A172 (cell line): ENCODE data around the gene UFSP2. TPM values are rescaled to one million over a fixed set of nuclear protein-coding genes. Genes with fewer than 3 reads are reported as not detected.

Experiments used
- DNase-seq: peaks from one replicate; pipeline ENCODE4 v3.0.0-alpha.2; 2015; ENCODE audit warnings: low spot score
- total RNA-seq: library from RNA; depleted of rRNA; stranded (reverse); fragments of >200 nt; shearing (Covaris generic); gene quantifications from 2 replicates; pipeline ENCODE4 v1.2.3, GENCODE V29; 2014; rRNA removed

UFSP2 gene, protein sequence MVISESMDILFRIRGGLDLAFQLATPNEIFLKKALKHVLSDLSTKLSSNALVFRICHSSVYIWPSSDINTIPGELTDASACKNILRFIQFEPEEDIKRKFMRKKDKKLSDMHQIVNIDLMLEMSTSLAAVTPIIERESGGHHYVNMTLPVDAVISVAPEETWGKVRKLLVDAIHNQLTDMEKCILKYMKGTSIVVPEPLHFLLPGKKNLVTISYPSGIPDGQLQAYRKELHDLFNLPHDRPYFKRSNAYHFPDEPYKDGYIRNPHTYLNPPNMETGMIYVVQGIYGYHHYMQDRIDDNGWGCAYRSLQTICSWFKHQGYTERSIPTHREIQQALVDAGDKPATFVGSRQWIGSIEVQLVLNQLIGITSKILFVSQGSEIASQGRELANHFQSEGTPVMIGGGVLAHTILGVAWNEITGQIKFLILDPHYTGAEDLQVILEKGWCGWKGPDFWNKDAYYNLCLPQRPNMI
- 46.8 and 52.6 TPM in 2 replicates for total RNA-seq

DNA sequence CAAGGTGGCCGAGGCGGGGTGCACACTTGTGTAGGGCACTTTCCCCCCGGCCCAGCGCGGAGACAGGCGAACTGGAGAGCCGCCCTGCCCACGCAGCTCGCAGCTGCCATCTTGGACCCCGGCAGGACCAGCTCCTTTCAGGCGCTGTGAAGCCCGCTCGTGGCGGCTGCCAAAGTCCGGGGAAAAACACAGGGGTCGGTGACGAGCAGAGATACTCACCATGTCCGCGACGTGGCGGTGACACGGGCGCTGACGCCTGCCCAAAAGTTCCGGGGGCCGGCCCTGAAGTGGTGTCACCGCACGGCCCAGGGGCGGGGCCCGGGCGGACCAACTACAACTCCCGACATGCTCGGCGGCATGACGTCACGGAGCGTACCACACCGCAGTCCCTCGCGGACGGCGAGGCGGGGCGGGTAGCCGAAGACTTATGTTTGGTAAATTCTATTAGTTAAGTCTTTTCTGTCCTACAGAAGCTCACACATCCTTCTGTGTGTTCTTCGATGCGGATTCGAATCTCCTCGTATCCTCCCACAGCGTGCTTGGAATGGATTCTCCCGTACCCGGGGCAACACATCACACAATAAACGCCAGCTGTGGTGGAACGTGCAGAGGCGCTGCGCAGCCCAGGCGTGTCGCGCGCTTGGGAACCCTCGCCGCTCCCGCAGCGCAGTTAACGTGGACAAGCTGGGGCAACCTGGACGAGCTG lies at the start of gene UFSP2:
TSS of gene UFSP2 (minus strand) at position 318 of the 706 bp plus-strand sequence. CDS start at position 222, 96 bp downstream.
- DNase-seq: peak; percentile 71

DNA sequence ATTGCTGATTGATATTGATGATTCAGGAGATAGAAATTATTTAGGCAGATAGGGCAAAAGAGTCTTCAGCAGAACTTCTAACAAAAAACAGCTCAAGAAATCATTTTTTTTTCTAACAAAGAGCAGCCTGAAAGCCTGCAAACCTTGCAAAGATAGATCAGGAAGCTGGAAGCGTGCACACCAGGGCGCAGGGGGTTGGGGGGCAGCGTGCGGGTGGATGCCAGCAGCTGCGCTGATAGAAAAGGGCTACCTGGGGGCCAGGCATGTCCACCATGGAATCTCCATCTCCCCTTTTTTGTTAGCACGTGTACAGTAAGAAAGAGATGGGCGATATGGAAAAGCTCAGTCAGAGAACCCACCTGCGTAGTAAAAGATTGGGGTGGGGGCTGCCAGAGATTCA lies 47.5 kb upstream of the UFSP2 start:
- DNase-seq: no peak

DNA sequence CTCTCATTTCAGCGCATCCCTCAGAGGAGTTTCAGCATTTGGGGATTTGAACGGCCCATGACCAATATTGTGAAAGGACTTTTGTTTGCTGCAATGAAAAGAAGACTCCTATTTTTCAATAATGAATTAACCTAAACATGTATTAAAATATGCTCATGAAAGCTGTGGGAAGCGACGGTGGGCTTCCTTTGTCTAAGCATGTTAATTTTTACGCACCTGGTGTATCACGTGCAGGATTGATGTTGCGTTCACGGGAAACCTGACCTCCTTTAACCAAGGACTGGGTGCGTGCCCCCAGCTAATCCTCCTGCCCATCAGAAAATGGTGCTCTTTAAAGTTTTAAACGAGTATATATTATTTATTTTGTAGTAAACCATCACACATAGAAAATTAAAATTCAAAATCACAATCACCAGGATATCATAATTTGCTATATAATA lies 46.4 kb upstream of the UFSP2 start:
- no peak for DNase-seq

DNA sequence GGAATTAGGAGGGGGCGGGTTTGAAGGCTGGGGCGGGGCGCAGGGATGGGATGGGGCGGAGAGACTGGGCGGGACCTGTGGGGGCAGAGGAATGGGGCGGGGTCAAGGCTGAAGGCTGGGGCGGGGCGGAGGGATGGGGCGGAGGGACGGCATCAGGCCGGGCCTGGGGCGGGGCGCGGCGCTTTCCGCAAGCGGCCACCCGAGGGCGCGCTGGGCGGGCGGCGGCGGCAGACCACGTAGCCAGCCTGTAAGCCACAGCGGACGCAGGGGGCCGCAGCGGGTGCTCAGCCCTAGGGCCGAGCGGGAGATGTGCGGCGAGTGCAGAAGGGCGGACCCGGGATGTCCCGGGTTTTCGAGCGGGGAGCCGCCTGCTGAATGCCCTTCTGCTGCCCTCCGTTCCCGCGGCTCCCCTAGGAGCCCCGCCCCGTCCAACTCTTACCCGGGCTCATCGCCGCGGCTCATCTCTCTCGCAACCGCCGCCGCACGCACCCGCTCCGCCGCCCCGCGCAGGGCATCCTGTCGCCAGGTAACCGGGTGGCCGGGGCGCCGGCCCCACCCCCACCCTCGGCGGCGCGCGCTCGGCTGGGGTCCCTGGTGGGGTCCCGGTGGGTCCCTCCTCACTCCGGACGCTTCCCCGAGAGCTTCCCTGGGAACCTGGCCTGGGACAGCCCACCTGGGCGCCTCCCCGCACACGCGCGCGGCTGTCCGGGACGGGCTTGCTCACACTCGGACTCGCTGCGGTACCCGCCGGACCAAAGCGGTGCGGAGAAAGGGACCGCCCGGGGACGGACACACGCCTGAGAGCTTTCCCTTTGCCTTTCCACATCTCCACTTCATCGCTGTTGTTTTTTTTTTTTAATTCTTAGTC lies 45.7 kb upstream of the UFSP2 start, which contains the start of gene CCDC110:
TSS of gene CCDC110 (minus strand) at position 499 of the 868 bp plus-strand sequence. CDS start at position 449, 50 bp downstream.
- DNase-seq: peak; percentile 66

DNA sequence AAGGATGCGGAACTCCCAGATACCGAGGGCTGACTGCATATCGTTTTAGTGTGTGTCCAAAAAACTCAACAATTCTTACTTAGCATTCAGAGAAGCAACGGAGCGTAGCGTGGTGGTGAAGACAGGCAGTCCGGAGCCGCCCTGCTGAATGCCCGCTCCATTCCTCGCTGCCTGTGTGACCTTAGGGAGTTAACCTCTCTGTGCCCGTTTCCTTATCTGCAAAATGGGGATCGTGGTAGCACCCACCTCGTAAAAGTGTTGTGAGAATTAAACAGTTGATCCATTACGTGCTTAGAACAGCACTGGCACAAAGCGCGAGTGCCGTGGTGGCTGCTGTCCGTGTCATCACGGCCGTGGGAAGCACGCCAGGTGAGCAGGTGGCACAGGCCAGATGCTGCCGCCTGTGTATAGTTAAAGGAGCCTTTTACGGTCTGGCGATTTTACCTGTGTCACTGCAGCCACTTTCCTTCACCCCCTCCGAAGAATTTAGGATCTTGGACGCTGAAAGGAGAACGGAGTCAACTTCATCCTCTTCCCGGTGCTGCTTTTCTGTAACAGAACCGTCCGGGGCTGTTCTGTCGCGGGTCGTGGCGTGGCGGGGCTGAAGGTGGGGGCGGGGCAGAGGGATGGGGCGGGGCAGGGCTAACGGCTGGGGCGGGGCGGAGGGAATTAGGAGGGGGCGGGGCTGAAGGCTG lies 44.9 kb upstream of the UFSP2 start:
- DNase-seq: peak; percentile 21

DNA sequence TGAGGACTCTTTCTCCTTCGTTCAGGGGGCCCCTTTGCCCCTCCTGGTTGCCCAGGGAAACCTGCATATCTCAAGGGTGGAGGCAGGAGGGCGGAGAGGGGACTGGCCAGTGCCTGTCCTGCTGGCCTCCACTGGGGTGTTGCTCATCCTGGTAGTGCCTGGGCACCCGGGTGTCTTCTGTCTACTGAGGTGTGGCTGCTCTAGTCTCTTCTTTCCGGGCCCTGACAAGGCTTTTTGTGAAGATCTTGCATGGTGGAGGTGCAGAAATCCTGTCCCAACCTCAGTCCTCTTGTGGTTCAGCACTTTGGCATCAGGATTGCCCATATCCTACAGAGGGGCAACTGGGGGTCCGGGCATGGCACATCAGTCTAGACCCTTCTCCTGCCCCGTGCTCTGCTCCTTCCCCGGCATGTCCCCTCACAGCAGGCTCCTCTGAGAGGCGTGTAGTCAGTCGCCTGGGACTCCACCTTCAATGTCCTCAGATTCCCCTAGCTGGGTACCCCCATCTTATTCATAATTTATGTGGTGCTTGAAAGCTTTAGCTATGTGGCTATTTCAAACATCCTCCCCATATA lies 43.9 kb upstream of the UFSP2 start:
- DNase-seq: no peak

DNA sequence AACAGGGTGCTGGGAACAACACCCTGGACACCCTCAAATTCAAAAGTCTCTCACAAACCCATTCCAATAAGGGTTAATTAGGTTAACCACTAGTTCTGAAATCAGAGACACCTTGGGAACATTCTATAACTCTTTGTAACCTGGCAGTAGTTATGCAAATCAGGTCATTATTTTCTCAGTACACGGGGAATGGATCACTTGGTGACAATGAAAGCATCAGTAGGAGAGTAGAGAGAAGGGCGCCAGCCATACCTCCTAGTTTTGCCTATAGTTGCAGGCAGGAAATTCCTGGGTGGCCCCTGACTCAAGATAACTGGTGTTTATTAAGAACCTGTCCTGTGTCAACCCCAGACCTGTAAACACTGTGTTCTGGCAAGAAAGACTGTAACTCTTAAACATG lies 43.2 kb upstream of the UFSP2 start:
- no peak for DNase-seq

DNA sequence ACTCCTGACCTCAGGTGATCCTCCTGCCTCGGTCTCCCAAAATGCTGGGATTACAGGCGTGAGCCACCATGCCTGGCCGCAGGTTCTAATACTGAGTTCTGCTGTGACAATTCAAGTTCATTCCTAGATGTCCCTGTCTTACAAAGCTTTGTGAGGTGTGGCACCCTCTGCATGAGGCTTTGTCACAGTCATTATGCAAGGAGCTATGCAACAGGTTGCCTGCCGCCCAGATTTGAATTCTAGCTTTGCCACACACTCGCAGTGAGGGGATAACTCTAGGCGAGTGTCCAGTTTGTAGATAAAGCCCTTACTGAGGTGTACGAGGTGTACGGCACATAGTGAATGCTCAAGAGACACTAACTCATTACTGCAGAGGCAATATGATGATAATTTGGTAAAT lies 42.2 kb upstream of the UFSP2 start:
- DNase-seq: no peak

DNA sequence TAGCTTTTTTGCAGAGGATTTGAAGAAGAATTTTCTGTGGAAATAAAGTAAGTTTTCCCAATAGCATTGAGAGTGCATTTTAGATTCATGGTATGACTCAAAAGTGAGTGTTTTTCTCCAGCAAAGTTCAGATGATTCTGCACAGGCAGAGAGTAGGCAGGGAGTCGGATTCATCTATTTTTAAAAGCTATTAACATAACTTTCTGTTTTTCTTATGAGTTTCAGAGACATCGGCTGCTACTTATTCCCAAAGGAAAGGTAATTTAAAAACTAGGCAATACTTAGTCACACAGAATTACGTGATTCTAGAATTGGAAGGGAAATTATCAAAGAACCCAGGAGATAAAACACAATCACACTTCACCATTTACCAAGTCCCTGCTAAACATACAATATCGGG lies 41.3 kb upstream of the UFSP2 start:
- no peak for DNase-seq

DNA sequence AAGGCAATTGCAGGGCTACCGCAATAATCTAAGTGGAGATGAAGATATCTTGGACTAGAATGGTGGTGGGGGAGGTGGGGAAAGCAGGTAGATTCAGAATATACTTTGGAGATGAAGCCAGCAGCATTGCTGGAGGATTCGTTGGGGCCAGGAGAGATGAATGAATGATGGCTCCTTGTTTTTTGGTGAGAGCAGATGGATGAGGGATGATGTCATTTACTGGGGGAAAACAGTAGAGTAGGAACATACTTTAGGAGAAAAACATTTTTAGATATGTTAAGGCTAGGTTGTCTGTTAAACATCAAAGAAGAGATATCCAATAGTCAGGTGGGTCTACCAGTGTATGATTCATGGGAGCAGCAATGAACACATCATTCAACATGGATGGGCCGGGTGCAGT lies 39.9 kb upstream of the UFSP2 start:
- no peak for DNase-seq

DNA sequence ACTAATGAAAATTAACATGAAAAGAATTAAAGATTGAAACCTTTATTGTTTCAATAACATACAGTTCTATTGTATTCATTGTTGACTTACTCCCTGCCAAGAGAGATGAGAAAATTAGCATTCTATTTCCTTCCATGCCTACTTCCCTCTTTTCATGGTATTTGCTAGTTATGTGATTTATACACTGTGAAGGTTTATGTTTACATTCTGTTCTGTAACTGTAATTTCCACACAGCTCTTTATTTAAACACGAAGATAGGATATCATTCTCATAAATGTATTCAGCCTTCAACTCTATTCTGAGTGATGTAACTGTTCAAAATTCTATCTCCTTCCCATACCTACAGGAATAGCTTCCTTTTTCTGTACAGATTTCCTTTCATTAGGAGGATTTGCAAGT lies 39.1 kb upstream of the UFSP2 start:
- no peak for DNase-seq

DNA sequence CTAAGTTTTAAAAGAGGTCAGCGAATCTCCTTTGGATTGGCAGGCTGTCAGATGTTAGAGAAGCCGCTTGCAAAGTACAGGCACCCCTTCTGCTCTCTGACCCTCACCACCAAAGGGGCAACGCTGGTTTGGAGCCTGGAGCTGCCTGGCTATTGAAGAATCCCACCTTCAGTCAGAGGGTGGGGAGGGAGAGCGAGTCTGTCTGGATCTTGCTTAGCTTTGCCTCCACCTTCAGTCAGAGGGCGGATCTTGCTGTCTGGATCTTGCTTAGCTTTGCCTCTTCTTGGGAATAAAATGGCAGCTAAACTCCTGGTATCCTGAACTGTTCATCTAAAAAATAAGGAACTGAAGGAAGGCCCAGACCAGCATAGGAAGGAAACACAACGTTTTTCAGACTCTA lies 38.4 kb upstream of the UFSP2 start:
- DNase-seq: no peak

DNA sequence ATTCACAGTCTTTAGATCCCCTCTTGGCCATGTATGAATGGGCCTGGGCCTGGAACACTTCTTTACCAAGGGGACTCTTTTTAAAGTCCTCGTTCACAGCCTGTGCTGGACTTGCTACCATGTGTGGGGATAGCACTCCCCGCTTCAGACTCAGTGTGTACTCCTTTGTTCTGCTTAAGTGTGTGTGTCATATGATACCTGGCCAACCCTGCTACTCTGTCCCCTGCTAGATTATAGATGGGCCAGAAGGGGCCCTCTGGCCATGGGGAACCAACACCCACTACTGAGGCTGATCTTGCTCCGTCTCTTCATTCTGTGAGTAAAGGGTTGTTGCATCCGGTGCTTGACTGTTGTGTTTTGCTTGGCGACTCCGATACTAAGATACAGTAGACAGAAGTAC lies 37.8 kb upstream of the UFSP2 start:
- no peak for DNase-seq

DNA sequence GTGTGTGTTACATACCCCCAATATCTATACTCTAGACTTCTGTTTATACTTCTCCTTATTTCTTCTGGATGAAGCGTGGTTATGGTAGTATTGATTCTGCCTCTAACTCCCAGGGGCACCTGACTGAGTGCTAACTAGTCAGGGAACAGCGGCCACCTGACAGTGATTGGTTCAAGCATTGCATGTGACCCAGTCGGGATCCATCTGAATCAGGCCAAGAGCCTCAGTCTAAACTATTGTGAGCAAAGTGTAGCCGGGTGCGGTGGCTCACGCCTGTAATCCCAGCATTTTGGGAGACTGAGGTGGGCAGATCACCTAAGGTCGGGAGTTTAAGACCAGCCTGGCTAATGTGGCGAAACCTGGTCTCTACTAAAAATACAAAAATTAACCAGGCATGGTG lies 35.8 kb upstream of the UFSP2 start:
- no peak for DNase-seq

DNA sequence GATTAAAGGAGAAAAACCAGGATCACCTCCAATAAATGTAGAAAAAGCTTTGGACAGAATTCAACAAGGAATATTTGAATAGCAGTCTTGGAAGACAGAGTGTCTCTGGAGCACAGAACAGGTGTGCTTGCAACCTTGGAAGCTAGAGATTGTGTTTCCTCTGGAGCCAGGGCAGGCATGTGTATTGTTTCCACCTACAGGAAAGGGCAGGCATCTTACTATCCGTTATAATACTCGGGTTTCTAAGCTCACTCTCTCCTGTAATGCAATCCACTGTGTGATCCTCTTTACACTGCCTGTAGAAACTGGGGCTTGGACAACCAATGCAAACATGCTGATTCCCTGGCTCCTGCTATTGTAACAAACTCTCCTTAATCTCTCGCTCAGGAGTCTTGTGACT lies 31.4 kb upstream of the UFSP2 start:
- no peak for DNase-seq

DNA sequence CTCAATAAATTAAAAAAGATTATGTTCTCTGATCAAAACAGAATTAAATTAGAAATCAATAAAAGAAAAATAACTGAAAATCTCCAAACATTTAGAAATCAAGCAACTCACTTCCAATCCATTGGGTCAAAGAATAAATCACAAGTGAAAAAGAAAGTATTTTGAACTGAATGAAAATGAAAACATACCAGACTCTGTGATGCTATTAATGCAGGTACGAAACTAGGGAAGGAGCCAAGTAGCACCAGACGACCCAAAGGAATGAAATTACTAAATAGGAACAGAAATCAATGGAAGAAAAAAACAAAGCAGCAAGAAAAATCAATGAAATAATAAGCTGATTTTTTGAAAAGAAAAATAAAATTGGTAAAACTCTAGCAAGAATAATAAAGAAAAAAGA lies 30.4 kb upstream of the UFSP2 start:
- DNase-seq: no peak

DNA sequence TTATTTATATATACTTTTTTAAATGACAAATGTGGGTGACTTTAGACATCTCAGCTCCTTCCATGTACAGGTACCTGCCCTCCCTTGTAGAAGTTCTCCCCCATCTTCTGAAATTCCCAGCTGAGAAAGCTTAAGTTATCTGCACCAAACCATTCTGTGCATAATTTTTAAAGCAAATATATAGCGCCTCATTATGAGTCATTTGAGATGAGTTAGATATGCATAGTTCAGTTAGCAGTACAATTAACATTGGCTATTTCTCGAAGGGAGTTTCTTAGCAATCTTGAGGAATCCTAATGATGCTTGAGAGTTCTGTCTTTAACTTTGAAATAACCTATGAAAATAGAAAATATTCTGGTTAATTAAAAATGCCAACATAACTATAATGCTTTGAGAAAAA lies 19.4 kb upstream of the UFSP2 start:
- no peak for DNase-seq

DNA sequence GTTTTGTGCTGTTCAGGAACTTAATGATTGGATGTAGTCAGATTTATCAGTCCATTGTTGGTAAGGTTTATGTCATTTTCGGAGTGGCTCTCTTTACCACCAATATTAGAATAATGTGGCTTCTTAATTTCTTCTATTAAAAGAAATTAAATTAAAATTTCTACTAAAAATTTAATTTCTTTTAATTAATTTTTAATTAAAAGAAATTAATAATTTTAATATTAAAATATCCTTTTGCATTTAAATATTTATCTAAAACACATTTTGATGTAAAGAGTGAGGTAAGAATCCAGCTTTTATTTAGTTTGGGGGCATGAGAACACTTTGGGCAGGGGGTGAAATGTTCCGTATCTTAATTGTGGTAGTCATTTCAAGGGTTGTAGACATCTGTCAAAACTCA lies 15.7 kb upstream of the UFSP2 start:
- DNase-seq: no peak

DNA sequence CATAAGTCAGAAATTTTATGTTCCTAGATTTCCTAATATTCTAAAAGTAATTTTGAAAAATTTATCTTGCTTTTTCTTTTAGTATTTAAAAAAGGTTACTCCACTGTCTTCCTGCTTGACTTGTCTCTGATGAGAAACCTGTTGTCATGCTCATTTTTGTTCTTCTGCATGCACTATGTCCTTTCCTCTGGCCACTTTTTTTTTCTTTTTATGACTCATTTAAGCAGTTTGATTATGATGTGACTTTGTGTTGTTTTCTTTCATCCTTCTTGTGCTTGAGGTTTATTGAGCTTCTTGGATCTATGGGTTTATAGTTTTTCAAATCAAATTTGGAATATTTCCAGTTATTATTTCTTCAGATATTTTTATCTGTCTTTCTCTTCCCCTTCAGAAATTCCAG lies 12.0 kb upstream of the UFSP2 start:
- DNase-seq: no peak

DNA sequence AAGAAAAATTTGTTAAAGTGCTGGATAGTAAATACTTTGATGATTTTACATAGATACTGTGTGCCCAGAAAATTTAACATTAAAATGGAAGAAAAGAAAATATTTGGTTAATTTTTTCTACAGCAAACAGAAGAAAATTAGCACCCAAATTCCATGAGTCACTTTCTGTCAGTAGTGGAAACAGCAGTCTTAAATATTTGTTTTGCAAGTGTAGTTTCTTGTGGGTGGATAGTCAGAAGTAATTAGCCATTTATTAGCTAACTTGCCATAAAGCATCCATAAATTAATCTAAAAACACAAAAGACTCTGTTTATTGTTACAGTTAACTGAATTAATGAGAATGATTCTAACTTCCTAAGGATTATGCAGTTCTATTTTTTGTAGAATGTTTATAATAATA lies 9.7 kb upstream of the UFSP2 start:
- DNase-seq: no peak

DNA sequence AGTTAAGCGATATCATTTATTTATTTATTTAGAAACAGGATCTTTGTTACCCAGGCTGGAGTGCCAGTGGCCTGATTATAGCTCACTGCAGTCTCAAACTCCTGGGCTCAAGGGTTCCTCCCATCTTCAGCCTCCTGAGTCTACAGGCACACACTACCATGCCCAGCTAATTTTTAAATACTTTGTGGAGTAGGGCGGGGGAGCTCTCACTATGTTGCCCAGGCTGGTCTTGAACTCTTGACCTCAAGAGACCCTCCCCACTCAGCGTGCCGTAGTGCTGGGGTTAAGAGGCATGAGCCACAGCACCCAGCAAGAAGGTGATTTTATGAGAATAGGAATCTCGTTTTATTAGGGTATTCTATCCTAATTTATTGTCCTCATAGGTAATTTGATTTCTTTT lies 3.9 kb upstream of the UFSP2 start:
- DNase-seq: no peak
